HFFc6 (cell line): Measurements from ENCODE around the gene AGXT. TPM values are rescaled to one million over a fixed set of nuclear protein-coding genes. Genes with fewer than 3 reads are reported as not detected.

Experiments
- DNase-seq: peaks from one replicate; pipeline ENCODE4 v3.0.0-alpha.2; 2018
- H3K27ac Mint-ChIP-seq: 2 replicates; pipeline ENCODE4 v1.8.0; 2020; ENCODE audit warnings: mild to moderate bottlenecking, mixed read lengths
- H3K27me3 Mint-ChIP-seq: 2 replicates; pipeline ENCODE4 v1.8.0; 2021; ENCODE audit warnings: mild to moderate bottlenecking, moderate library complexity, mixed read lengths; ENCODE audit not compliant: insufficient read depth
- H3K36me3 Mint-ChIP-seq: 2 replicates; pipeline ENCODE4 v1.8.0; 2021; ENCODE audit warnings: low read depth, mixed read lengths
- H3K4me1 Mint-ChIP-seq: 2 replicates; pipeline ENCODE4 v1.8.0; 2020; ENCODE audit warnings: low read depth, mixed read lengths
- H3K4me3 Mint-ChIP-seq: 2 replicates; pipeline ENCODE4 v1.8.0; 2020; ENCODE audit warnings: mild to moderate bottlenecking, moderate library complexity, mixed read lengths
- H3K9me3 Mint-ChIP-seq: 2 replicates; pipeline ENCODE4 v1.8.0; 2020; ENCODE audit warnings: mild to moderate bottlenecking, mixed read lengths
- CTCF ChIP-seq: fragments of 200-600 bp; sonication (generic); IDR thresholded peaks from 2 replicates; pipeline ENCODE4 v1.5.0; 2021; ENCODE audit warnings: antibody characterized with exemption, mild to moderate bottlenecking
- total RNA-seq, 6 experiments: library from RNA; stranded (reverse); fragmentation: NEBNext Ultra II Directional; extraction: Animal tissue kit (Norgen Biotek cat#: 25700); gene quantifications; 2 replicates in 1 of 6; 3 replicates in 5 of 6; pipeline ENCODE4 v1.2.3, GENCODE V29; 2021

AGXT gene
- total RNA-seq, 6 experiments from 2014 or later, result not detected

DNA sequence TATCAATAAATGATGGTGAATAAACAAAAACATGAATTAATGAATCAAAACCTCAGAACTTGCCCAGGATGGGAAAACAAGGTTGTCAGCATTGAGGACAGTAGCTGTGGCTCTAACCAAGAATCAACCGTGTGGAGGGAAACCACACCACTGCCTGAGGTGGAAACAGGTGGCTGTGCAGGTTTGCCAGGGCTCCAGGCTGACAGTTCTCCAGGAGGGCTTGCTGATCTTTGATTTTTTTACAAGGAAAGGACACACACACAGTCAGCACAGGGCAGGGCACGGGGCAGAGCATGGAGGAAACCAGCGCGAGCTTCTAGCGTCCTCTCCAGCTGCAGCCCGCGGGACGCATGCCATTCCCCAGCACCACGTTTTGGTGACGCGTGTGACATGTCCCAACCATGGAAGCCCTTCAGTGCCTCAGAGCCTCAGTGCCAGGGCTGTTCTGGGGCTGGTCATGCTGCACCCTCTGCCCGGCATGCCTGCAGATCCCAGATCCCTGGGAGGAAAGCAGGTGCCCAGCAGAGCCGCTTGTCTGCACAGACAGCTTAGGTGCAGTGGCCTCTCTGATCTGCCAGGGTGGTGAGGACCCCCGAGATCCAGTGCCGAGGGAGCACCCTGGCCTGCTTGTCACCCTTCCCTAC, 15.8 kb upstream of the AGXT start:
- no peak overlapping the region for H3K4me3 Mint-ChIP-seq
- DNase-seq, result no peak
- no peaks in the 10 kb centered on the region for H3K4me1 Mint-ChIP-seq
- no peak for TF ChIP-seq CTCF
- H3K27me3 Mint-ChIP-seq, result peaks cover 24% of the 10 kb centered on the region
- H3K9me3 Mint-ChIP-seq, result no peaks in the 10 kb centered on the region; the same call in 1 of the 2 replicates
- H3K36me3 Mint-ChIP-seq, result no peaks in the 10 kb centered on the region
- no peak overlapping the region for H3K27ac Mint-ChIP-seq

DNA sequence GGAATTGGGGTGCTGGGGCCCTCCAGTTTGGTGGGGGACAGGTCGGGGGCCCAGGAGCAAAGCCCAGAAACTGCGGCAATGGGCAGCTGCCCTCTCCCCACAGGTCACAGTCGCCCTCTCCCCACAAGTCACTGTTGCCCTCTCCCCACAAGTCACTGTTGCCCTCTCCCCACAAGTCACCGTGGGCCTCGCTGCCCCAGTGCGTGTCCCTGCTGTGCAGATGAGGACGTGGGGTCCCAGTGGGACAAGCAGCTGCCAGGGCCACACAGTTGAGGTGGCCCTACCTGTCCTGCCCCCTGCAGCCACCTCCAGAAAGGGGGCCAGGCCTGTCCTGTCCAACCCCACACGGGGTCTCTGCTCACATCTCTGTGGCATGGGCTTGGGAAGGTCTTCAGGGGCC, 13.0 kb upstream of the AGXT start:
- H3K27me3 Mint-ChIP-seq, result peaks cover 44% of the 10 kb centered on the region
- H3K4me1 Mint-ChIP-seq, result no peaks in the 10 kb centered on the region
- H3K4me3 Mint-ChIP-seq, result no peak overlapping the region
- no peak for DNase-seq
- no peaks in the 10 kb centered on the region; the same call in 1 of the 2 replicates for H3K9me3 Mint-ChIP-seq
- no peak overlapping the region for H3K27ac Mint-ChIP-seq
- TF ChIP-seq CTCF, result no peak
- H3K36me3 Mint-ChIP-seq, result no peaks in the 10 kb centered on the region

DNA sequence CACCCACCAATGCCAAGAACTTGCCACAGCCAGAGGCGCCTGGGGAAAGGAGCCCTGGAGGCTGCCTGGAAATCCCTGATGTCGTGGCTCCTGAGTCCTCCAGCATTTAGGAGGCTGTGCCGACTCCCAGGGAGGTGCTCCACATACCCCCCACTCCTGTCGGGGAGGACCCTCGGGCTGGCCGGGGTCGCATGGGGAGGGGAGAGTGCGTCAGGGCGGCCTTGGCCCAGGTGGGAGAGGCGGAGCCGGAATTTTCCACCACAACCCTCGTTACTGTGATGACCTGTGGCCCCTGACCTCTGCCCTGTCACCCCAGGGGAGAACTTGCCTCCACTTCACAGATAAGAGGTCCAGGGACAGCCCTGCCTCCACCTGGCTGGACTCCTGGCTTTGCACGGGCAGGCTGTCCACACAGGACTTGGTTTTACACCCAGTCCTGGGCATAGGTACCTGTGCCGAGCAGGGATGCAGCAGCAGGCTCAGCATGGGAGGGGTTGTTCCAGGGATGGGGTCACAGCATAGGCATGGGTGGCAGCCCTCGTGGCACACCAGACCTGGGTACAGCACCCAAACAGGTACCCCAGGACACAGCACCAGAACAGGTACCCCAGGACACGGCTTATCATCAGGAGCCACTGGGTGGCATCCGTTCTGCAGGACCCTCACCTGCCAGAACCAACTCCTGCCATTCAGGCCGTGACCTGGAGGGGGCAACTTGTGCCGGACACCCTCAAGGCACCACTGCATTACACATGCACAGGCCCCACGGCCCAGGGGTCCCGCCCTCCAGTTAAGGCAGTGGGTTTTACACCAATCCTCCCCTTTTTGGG, 12.3 kb upstream of the AGXT start:
- H3K4me3 Mint-ChIP-seq, result no peak overlapping the region
- H3K9me3 Mint-ChIP-seq, result no peaks in the 10 kb centered on the region; the same call in 1 of the 2 replicates
- H3K27me3 Mint-ChIP-seq, result peaks cover 44% of the 10 kb centered on the region
- H3K4me1 Mint-ChIP-seq, result no peaks in the 10 kb centered on the region
- no peaks in the 10 kb centered on the region for H3K36me3 Mint-ChIP-seq
- no peak for DNase-seq
- peak; percentile 52 for TF ChIP-seq CTCF
- H3K27ac Mint-ChIP-seq, result no peak overlapping the region

GRCh38 chr2:240857039-240858008, 11.3 kb upstream of the AGXT start:
- DNase-seq, result no peak
- H3K9me3 Mint-ChIP-seq, result no peaks in the 10 kb centered on the region; the same call in 1 of the 2 replicates
- H3K4me1 Mint-ChIP-seq, result no peaks in the 10 kb centered on the region
- TF ChIP-seq CTCF, result no peak
- no peaks in the 10 kb centered on the region for H3K36me3 Mint-ChIP-seq
- peaks cover 47% of the 10 kb centered on the region for H3K27me3 Mint-ChIP-seq
- no peak overlapping the region for H3K27ac Mint-ChIP-seq
- H3K4me3 Mint-ChIP-seq, result no peak overlapping the region

DNA sequence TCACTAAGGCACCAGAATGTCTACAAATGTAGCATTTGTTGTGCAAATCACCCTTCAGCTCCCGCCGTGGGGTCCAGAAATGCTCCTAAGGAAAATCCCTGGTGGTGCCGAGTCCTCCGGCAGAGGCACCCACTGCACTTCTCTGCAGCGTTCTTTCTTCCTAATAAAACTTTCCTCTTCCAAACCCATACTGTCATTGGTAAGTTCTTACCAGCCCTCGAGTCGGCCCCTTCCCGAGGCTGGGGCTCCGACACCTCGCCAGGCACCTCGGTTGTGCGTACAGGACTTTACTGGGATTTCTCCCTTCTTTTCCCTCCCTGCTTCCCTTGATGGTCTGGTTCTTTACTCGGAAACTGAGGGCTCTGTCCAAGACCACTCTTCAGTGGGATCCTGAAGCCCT, 10.3 kb upstream of the AGXT start:
- Mint-ChIP-seq H3K9me3 (no peaks in the 10 kb centered on the region; the same call in 1 of the 2 replicates), H3K27me3 (peaks cover 46% of the 10 kb centered on the region), H3K27ac (no peak overlapping the region), H3K4me1 (no peaks in the 10 kb centered on the region), H3K4me3 (no peak overlapping the region), H3K36me3 (no peaks in the 10 kb centered on the region)
- no peak for DNase-seq
- no peak for TF ChIP-seq CTCF
